K562 (cell line): ENCODE data around the gene CEACAM18. TPM values are rescaled to one million over a fixed set of nuclear protein-coding genes. Genes with fewer than 3 reads are reported as not detected.

Source experiments
- ATAC-seq: fragments of 200-7000 bp; cut with Tn5 transposase; 3 replicates; pipeline ENCODE4 v1.9.1; 2020; ENCODE audit warnings: moderate library complexity
- BruUV-seq: library from RNA; stranded (reverse); fragments of 400-500 nt; replicated peaks from 2 replicates; lab custom pipeline; 2021; lab: Mats Ljungman, UMichigan
- CTCF ChIA-PET: fragments of 300-600 bp; formaldehyde crosslinking; extraction: SDS; loops from one replicate; lab custom pipeline; 2021; ENCODE audit warnings: low intra/inter-chr PET ratio; lab: Yijun Ruan, JAX
- POLR2A ChIA-PET: fragments of 300-600, 350-650 bp; sonication (Branson Sonifier 250); formaldehyde crosslinking; extraction: SDS; loops from one replicate; lab custom pipeline; 2021; ENCODE audit warnings: antibody characterized with exemption, inconsistent platforms; lab: Yijun Ruan, JAX
- DNase-seq, 4 experiments: peaks; one replicate each; pipeline versions ENCODE4 v3.0.0 to v3.0.0-alpha.2; 2011 to 2018; ENCODE audit warnings: low spot score in 3 of 4, mixed read lengths in 3 of 4; ENCODE audit errors: extremely low read depth in 1 of 4
- FAIRE-seq: peaks from 2 replicates; lab custom pipeline; 2011; peaks lifted over from hg19 to GRCh38; lab: Jason Lieb, UNC
- H2AFZ ChIP-seq: 2 replicates; pipeline ENCODE4 v1.6.0; 2011; ENCODE audit warnings: low read depth, low read length, control low read depth, inconsistent platforms
- H3K27ac ChIP-seq: fragments of 200-600 bp; 3 replicates; pipeline ENCODE4 v1.8.0; 2011; ENCODE audit warnings: low read depth, mild to moderate bottlenecking, control low read depth, inconsistent platforms, low read length, moderate library complexity, mixed read lengths; ENCODE audit errors: extremely low read depth
- H3K27me3 ChIP-seq, 2 experiments: fragments of 300-600 bp in 1 of 2; 2 replicates in 1 of 2; 3 replicates in 1 of 2; pipeline versions ENCODE4 v1.6.0 to v1.8.0; 2011; ENCODE audit warnings: inconsistent platforms in 2 of 2, low read length in 2 of 2, mild to moderate bottlenecking in 1 of 2, mixed read lengths in 1 of 2, moderate library complexity in 1 of 2; ENCODE audit not compliant: control insufficient read depth in 2 of 2, insufficient read depth in 2 of 2
- H3K36me3 ChIP-seq: fragments of 300-600 bp; 3 replicates; pipeline ENCODE4 v1.8.0; 2011; ENCODE audit warnings: mild to moderate bottlenecking, low read length, inconsistent platforms; ENCODE audit not compliant: control insufficient read depth, insufficient read depth
- H3K4me1 ChIP-seq, 2 experiments: fragments of 200-600 bp in 1 of 2; replicated peaks in 1 of 2; 2 replicates in 1 of 2; 3 replicates in 1 of 2; pipeline versions ENCODE4 v1.5.1 to v1.8.0; 2011; ENCODE audit warnings: inconsistent platforms in 2 of 2, low read length in 2 of 2, mild to moderate bottlenecking in 1 of 2, mixed read lengths in 1 of 2, moderate library complexity in 1 of 2; ENCODE audit not compliant: control insufficient read depth in 2 of 2, insufficient read depth in 2 of 2
- H3K4me2 ChIP-seq: 2 replicates; pipeline ENCODE4 v1.6.1; 2011; ENCODE audit warnings: low read length, control low read depth, inconsistent platforms, mixed read lengths; ENCODE audit not compliant: insufficient read depth
- H3K4me3 ChIP-seq: fragments of 200-600 bp; sonication (generic), shearing (Covaris generic); 2 replicates; pipeline ENCODE4 v1.5.1; 2016; ENCODE audit warnings: control low read depth, inconsistent platforms
- H3K79me2 ChIP-seq: fragments of 200-600 bp; 3 replicates; pipeline ENCODE4 v1.8.0; 2011; ENCODE audit warnings: low read length, inconsistent platforms; ENCODE audit not compliant: control insufficient read depth, insufficient read depth
- H3K9ac ChIP-seq, 2 experiments: 2 replicates each; pipeline versions ENCODE4 v1.6.0 to v1.6.1; 2011; ENCODE audit warnings: low read depth in 2 of 2, low read length in 2 of 2, control low read depth in 1 of 2, inconsistent platforms in 1 of 2, mild to moderate bottlenecking in 1 of 2, mixed read lengths in 1 of 2; ENCODE audit not compliant: insufficient read depth in 1 of 2
- H3K9me1 ChIP-seq: one replicate; pipeline ENCODE4 v1.6.0; 2011; ENCODE audit warnings: inconsistent platforms, mild to moderate bottlenecking, low read length, moderate library complexity; ENCODE audit not compliant: control insufficient read depth, insufficient read depth
- H3K9me3 ChIP-seq: replicated peaks from 2 replicates; pipeline ENCODE4 v1.5.1; 2011; ENCODE audit warnings: low read depth, low read length, inconsistent platforms; ENCODE audit not compliant: control insufficient read depth, insufficient read depth
- H4K20me1 ChIP-seq: replicated peaks from 2 replicates; pipeline ENCODE4 v1.6.1; 2011; ENCODE audit warnings: low read length, inconsistent platforms, mixed read lengths; ENCODE audit not compliant: control insufficient read depth, insufficient read depth
- ELF2 ChIP-seq: fragments of 250-450 bp; sonication (Bioruptor Pico); IDR thresholded peaks from 2 replicates; pipeline ENCODE4 v1.5.0; 2021; ENCODE audit warnings: mild to moderate bottlenecking
- NUFIP1 ChIP-seq: fragments of 450-650 bp; IDR thresholded peaks from 2 replicates; pipeline ENCODE4 v1.6.1; 2018; ENCODE audit not compliant: partially characterized antibody
- RCOR1 ChIP-seq, 2 experiments: IDR thresholded peaks; 2 replicates each; pipeline ENCODE4 v1.6.1; 2012; ENCODE audit warnings: low read depth in 2 of 2, low read length in 2 of 2, borderline replicate concordance in 1 of 2, improper control_type of control experiment in 1 of 2
- SMC3 ChIP-seq: conservative IDR thresholded peaks from 2 replicates; pipeline ENCODE4 v1.6.1; 2011; ENCODE audit warnings: low read depth, low read length, improper control_type of control experiment; ENCODE audit not compliant: insufficient read depth
- TOE1 ChIP-seq, 2 experiments: fragments of 450-650 bp in 1 of 2; sonication (generic) in 1 of 2; formaldehyde crosslinking in 1 of 2; IDR thresholded peaks; 2 replicates each; pipeline versions ENCODE4 v1.7.1 to v1.8.0; 2016 to 2022; ENCODE audit warnings: borderline replicate concordance in 2 of 2, mild to moderate bottlenecking in 2 of 2, antibody characterized with exemption in 1 of 2, inconsistent platforms in 1 of 2, low read depth in 1 of 2, missing genetic modification reagents in 1 of 2, moderate library complexity in 1 of 2
- ZNF23 ChIP-seq: fragments of 250-450 bp; sonication (Bioruptor Pico); IDR thresholded peaks from 2 replicates; pipeline ENCODE4 v1.4.0; 2020; ENCODE audit warnings: mild to moderate bottlenecking
- ZNF445 ChIP-seq: fragments of 250-450 bp; sonication (Bioruptor Pico); IDR thresholded peaks from 2 replicates; pipeline ENCODE4 v1.4.0; 2020; ENCODE audit warnings: low read depth, mild to moderate bottlenecking, moderate library complexity
- ZNF830 ChIP-seq: fragments of 250-450 bp; sonication (Bioruptor Pico); IDR thresholded peaks from 2 replicates; pipeline ENCODE4 v1.5.0; 2021; ENCODE audit warnings: mild to moderate bottlenecking
- WGBS: fragments of 100-300 bp; shearing (Covaris generic); methylation state at CpG from one replicate; pipeline ENCODE4 v1.1.6; 2016; ENCODE audit warnings: low coverage, mixed read lengths; ENCODE audit not compliant: insufficient coverage; ENCODE audit errors: missing lambda C conversion rate; 5-methylcytosine and 5-hydroxymethylcytosine counted together
- in situ Hi-C: fragments of 300-500 bp; cut with MboI; formaldehyde crosslinking; loops from 4 replicates; pipeline ENCODE4 v1.15.0; 2018; ENCODE audit warnings: inconsistent platforms, mixed read lengths
- intact Hi-C: fragments of 100-400 bp; cut with micrococcal nuclease; formaldehyde crosslinking; loops from 2 replicates; pipeline ENCODE4 v1.14.2; 2022
- polyA plus RNA-seq, 8 experiments: library from polyadenylated mRNA; depleted of rRNA in 4 of 8; stranded (reverse) in 5 of 8; unstranded in 3 of 8; fragments of >200 nt; fragmentation: Nextera tagmentation in 2 of 8; fragmentation: Illumina TruSeq in 1 of 8; extraction: Ambion mirVana in 2 of 8; extraction: Trizol in 1 of 8; gene quantifications; 2 replicates each; pipeline versions ENCODE4 v1.2.1 to v1.2.3, GENCODE V29; 2011 to 2014; ENCODE audit warnings: inconsistent platforms in 1 of 8, missing spikeins in 1 of 8
- total RNA-seq, 7 experiments: library from RNA; depleted of rRNA in 6 of 7; stranded (reverse); fragments of >200 nt in 6 of 7; fragmentation: Illumina TruSeq in 2 of 7; extraction: Trizol in 2 of 7; gene quantifications; 2 replicates each; pipeline versions ENCODE4 v1.2.1 to v1.2.3, GENCODE V29; 2011 to 2021; ENCODE audit warnings: low replicate concordance in 1 of 7
- TF ChIP-seq, protein P1 (sequence below): sonication (generic); formaldehyde crosslinking; IDR thresholded peaks from 2 replicates; pipeline ENCODE4 v1.8.0; 2022; ENCODE audit warnings: mild to moderate bottlenecking, missing genetic modification reagents, borderline replicate concordance
- TF ChIP-seq, protein P2 (sequence below): fragments of 250-450 bp; sonication (Bioruptor Pico); IDR thresholded peaks from 2 replicates; pipeline ENCODE4 v1.5.1; 2021; ENCODE audit warnings: mild to moderate bottlenecking

CEACAM18 gene
- total and polyA plus RNA-seq, 9 of the 15 experiments (the other 6 are each of a cell fraction or from before 2014, with no cell fraction given) = 0.08 to 0.24 (median 0.15) TPM; not detected in 3

DNA sequence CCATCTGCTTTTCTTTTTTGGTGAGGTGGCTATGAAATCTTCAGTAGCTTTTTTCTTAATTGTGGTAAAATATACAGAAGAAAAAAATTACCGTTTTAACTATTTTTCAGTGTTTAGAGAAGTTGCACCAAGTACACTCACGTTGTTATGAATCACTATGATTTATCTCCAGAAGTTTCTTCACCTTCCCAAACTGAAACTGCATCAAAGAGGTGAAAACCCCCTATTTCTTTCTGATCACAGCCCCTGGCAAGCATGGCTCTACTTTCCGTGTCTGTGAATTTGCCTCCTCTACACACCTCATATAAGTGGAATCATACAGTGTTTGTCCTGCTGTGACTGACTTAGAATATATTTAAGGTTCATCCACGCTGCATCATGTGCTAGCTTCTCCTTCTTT, 45.3 kb upstream of the CEACAM18 start:
- 36% methylated on average over 4 of the region's 4 CpGs for WGBS
- ATAC-seq = no peak
- CTCF ChIA-PET = no interaction called here

More for the DNA sequence above, 45.3 kb upstream of the CEACAM18 start:
- POLR2A ChIA-PET = no interaction called here
- in situ Hi-C loops = no loop called here
- TF ChIP-seq, protein P1, sequence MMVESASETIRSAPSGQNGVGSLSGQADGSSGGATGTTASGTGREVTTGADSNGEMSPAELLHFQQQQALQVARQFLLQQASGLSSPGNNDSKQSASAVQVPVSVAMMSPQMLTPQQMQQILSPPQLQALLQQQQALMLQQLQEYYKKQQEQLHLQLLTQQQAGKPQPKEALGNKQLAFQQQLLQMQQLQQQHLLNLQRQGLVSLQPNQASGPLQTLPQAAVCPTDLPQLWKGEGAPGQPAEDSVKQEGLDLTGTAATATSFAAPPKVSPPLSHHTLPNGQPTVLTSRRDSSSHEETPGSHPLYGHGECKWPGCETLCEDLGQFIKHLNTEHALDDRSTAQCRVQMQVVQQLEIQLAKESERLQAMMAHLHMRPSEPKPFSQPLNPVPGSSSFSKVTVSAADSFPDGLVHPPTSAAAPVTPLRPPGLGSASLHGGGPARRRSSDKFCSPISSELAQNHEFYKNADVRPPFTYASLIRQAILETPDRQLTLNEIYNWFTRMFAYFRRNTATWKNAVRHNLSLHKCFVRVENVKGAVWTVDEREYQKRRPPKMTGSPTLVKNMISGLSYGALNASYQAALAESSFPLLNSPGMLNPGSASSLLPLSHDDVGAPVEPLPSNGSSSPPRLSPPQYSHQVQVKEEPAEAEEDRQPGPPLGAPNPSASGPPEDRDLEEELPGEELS (CRISPR knock-in tag) = no peak
- TF ChIP-seq ZNF830 (CRISPR knock-in tag) (no peak), SMC3 (no peak), ELF2 (CRISPR knock-in tag) (no peak), TOE1 (IDR thresholded peaks at IDR 0.05; ENCODE audit: borderline replicate concordance) (no peak), TOE1 (CRISPR knock-in tag; IDR thresholded peaks at IDR 0.05; ENCODE audit: borderline replicate concordance, low read depth) (no peak), NUFIP1 (no peak), RCOR1 (IDR thresholded peaks at IDR 0.05; ENCODE audit: borderline replicate concordance in 1 of 2, low read depth in 2 of 2, low read length in 2 of 2) (no peak), ZNF445 (CRISPR knock-in tag) (no peak), ZNF23 (CRISPR knock-in tag) (no peak)
- TF ChIP-seq, protein P2, sequence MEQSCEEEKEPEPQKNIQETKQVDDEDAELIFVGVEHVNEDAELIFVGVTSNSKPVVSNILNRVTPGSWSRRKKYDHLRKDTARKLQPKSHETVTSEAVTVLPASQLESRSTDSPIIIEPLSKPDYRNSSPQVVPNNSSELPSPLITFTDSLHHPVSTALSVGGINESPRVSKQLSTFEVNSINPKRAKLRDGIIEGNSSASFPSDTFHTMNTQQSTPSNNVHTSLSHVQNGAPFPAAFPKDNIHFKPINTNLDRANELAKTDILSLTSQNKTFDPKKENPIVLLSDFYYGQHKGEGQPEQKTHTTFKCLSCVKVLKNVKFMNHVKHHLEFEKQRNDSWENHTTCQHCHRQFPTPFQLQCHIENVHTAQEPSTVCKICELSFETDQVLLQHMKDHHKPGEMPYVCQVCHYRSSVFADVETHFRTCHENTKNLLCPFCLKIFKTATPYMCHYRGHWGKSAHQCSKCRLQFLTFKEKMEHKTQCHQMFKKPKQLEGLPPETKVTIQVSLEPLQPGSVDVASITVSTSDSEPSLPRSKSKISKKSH (CRISPR knock-in tag) = no peak
- TF ChIP-seq, all 486 proteins: peak for 0
- FAIRE-seq = no peak
- H3K9me1 ChIP-seq = no peaks in the 10 kb centered on the region
- H3K4me1 ChIP-seq = no peaks in the 10 kb centered on the region
- H3K27ac ChIP-seq = no peak overlapping the region
- no TSS peak for BruUV-seq
- no peak overlapping the region for H3K9ac ChIP-seq
- H3K9me3 ChIP-seq = no peaks in the 10 kb centered on the region; the same call in 1 of the 2 replicates
- no peaks in the 10 kb centered on the region for H3K27me3 ChIP-seq
- no peak overlapping the region for H3K4me3 ChIP-seq
- intact Hi-C loops = no loop called here
- H4K20me1 ChIP-seq = no peaks in the 10 kb centered on the region
- no peak overlapping the region for H3K4me2 ChIP-seq
- no peaks in the 10 kb centered on the region for H3K36me3 ChIP-seq
- no peaks in the 10 kb centered on the region for H3K79me2 ChIP-seq
- no peak for DNase-seq
- no peak overlapping the region for H2AFZ ChIP-seq
